Body of pancreas (tissue), 4 donors: ENCODE data around the gene APLF. TPM values are rescaled to one million over a fixed set of nuclear protein-coding genes. Genes with fewer than 3 reads are reported as not detected.

Experiments used
- ATAC-seq: fragments of 150-250 bp; one replicate; pipeline ENCODE4 v1.9.1; 2016
- DNase-seq, 4 donors: peaks; one replicate each; pipeline ENCODE4 v3.0.0-alpha.2; 2019
- H3K27ac ChIP-seq, 4 donors: fragments of 200-600 bp; sonication (generic); 1 replicate in 3 of 4; 2 replicates in 1 of 4; pipeline versions ENCODE4 v1.5.1 to v1.6.1; 2016 to 2019; ENCODE audit warnings: mild to moderate bottlenecking in 1 of 4, mixed read lengths in 1 of 4, moderate library complexity in 1 of 4
- H3K27me3 ChIP-seq, 2 donors: fragments of 200-600 bp; sonication (generic); one replicate each; pipeline ENCODE4 v1.6.0; 2016; ENCODE audit warnings: mild to moderate bottlenecking in 1 of 2
- H3K36me3 ChIP-seq, 2 donors: fragments of 200-600 bp; sonication (generic); replicated peaks in 1 of 2; 2 replicates each; pipeline ENCODE4 v1.5.1; 2016; ENCODE audit warnings: low read depth in 2 of 2; ENCODE audit not compliant: insufficient read depth in 1 of 2
- H3K4me1 ChIP-seq: fragments of 200-600 bp; sonication (generic); one replicate; pipeline ENCODE4 v1.6.0; 2016
- H3K4me3 ChIP-seq, 2 donors: fragments of 200-600 bp; sonication (generic); 1 replicate in 1 of 2; 2 replicates in 1 of 2; pipeline ENCODE4 v1.5.1; 2016 to 2019
- H3K9me3 ChIP-seq, 3 donors: fragments of 200-600 bp; sonication (generic); 1 replicate in 2 of 3; 2 replicates in 1 of 3; pipeline ENCODE4 v1.5.1; 2016
- CTCF ChIP-seq, 7 experiments: fragments of 450-650 bp in 4 of 7; fragments of 200-600 bp in 3 of 7; sonication (generic) in 3 of 7; IDR thresholded peaks; one replicate each; pipeline ENCODE4 v1.5.1; 2016 to 2019; ENCODE audit warnings: antibody characterized with exemption in 7 of 7
- POLR2A ChIP-seq, 3 donors: fragments of 450-650 bp; IDR thresholded peaks; one replicate each; pipeline ENCODE4 v1.6.1; 2016; ENCODE audit warnings: antibody characterized with exemption in 3 of 3, mild to moderate bottlenecking in 2 of 3
- WGBS, 2 donors: methylation state at CpG; one replicate each; pipeline ENCODE4 v1.1.5; 2017; 5-methylcytosine and 5-hydroxymethylcytosine counted together
- intact Hi-C: fragments of 100-400 bp; cut with DNase I; formaldehyde crosslinking; loops from one replicate; pipeline ENCODE4 v1.15.1; 2023
- total RNA-seq, 2 donors: library from RNA; depleted of rRNA; stranded (reverse); fragments of >200 nt; gene quantifications; one replicate each; pipeline ENCODE4 v1.1.0, GENCODE V29; 2016

Gene APLF
- total RNA-seq, 2 donors from 2014 or later = 3.9 to 4.0 TPM

DNA sequence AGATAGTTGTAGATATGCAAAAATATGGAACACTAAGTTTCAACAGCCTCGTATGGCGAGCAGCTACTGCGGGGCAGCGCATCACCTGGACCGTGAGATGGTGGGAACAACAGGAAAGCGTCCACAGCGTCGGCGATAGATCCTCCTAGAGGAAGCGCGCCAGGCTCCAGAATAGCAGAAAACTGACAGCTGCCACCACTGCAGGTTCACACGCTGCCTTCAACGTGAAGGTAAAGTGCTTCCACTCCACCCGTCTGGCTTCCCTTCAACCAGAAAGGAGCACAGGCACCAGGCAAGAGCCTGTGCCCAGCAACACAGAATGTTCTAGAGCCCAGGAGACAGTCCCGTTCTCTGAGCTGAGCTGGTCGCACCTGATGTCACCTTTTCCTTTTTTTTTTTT lies 20.3 kb upstream of the APLF start:
- no peak for TF ChIP-seq POLR2A (IDR thresholded peaks at IDR 0.05)
- TF ChIP-seq CTCF (IDR thresholded peaks at IDR 0.05) = no peak
- H3K36me3 ChIP-seq = no peaks in the 10 kb centered on the region
- no peaks in the 10 kb centered on the region for H3K9me3 ChIP-seq
- intact Hi-C loops = loop anchor here (10.0 kb wide), 1 partner anchor 322 kb away; no protein-coding TSS in a partner anchor
- DNase-seq (no peak), ATAC-seq (no peak)
- 85% methylated on average over 16 of the region's 16 CpGs for WGBS, 2 donors
- no peaks in the 10 kb centered on the region for H3K27me3 ChIP-seq
- H3K27ac ChIP-seq = no peak overlapping the region
- no peak overlapping the region for H3K4me3 ChIP-seq
- no peaks in the 10 kb centered on the region for H3K4me1 ChIP-seq

DNA sequence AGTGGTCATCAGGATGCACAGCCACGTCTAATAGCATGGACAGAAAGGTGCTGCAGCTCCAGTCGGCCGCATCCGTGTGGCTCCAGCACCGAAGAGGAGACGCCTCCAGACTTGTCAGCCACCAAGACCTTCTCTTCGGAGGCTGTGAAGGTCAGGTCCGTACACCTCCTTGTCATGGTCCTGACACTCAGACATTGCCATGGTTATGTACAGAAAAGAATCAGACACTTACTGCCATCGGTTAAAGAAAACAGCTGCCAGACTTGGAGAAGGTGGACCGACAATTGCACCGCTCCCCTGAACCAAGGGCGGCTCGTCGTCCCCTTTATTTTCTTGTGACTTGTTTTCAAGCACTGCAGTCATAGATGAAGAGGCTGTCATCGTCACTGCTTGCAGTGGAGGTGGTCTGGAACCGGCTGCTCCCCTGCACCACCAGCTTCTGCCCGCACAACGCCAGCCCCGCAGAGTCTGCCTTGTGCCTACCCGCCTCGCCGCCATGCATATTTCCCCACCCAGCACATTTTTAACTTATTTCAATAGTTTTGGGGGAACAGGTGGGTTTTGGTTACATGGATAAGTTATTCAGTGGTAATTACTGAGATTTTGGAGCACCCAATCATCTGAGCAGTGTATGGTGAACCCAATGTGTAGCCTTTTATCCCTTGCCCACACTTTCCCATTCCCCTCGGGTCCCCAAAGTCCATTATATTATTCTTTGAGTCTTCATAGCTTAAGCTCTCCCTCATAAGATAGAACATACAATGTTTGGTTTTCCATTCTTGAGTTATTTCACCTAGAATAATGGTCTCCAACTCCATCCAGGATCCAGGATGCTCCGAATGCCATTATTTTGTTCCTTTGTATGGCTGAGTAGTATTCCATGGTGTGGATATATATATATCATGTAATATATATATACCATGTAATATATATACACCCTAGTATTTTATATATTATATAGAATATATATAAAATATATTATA lies 18.4 kb upstream of the APLF start:
- WGBS, 2 donors = 91 to 97% methylated on average over 21 to 23 of the region's 24 CpGs
- Histone ChIP-seq H3K9me3 (no peaks in the 10 kb centered on the region), H3K36me3 (no peaks in the 10 kb centered on the region), H3K4me3 (no peak overlapping the region), H3K27ac (no peak overlapping the region), H3K27me3 (no peaks in the 10 kb centered on the region), H3K4me1 (no peaks in the 10 kb centered on the region)
- TF ChIP-seq CTCF (IDR thresholded peaks at IDR 0.05) (no peak), POLR2A (IDR thresholded peaks at IDR 0.05) (no peak)
- intact Hi-C loops = loop anchor here (10.0 kb wide), 1 partner anchor 324 kb away; no protein-coding TSS in a partner anchor
- DNase-seq (peak in 3 of 4 donors; percentile 10 to 39 (median 17)), ATAC-seq (peak; percentile 54)

DNA sequence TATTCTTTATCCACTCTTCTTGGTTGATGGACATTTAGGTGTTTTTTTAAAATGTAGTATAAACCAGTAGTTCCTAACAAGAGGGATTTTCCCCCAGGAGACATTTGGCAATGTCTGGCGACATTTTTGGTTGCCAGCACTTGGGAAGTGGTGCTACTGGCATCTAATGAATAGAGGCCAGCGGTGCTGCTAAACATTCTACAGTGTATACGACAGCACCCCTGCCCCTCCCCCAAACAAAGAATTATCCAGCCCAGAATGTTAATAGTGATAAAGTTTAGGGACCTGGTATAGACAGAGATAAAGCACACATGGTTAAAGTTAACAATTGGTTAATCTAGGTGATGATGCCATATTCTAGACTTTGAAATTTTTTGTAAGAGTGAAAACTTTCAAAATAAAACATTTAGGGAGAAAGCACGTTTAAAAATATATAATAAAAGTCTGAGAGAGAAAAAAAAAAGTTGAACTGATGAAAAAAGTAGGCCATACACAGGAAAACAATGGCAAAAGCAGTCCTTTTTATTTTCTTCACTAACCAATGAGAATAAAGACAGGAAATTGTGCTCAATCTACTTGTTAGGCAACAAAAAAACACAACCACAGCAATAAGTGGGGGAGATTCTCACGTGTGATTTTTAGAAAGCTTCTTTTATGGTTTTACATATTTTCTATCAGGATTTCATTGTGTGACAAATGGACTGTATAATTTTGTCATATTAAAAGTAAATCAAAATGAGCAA lies 15.1 kb upstream of the APLF start:
- Histone ChIP-seq H3K9me3 (no peaks in the 10 kb centered on the region), H3K36me3 (no peaks in the 10 kb centered on the region), H3K4me1 (no peaks in the 10 kb centered on the region), H3K27me3 (no peaks in the 10 kb centered on the region), H3K4me3 (no peak overlapping the region), H3K27ac (no peak overlapping the region)
- TF ChIP-seq CTCF (IDR thresholded peaks at IDR 0.05) = no peak
- TF ChIP-seq POLR2A (IDR thresholded peaks at IDR 0.05) = no peak
- intact Hi-C loops = no loop called here
- WGBS, 2 donors = 71 to 72% methylated on average over 5 of the region's 5 CpGs
- DNase-seq = peak; percentile 25 to 54 (median 42)
- peak; percentile 41 for ATAC-seq

GRCh38 chr2:68453761-68454360 lies 13.5 kb upstream of the APLF start:
- H3K4me1 ChIP-seq = no peaks in the 10 kb centered on the region
- TF ChIP-seq POLR2A (IDR thresholded peaks at IDR 0.05) (no peak), CTCF (IDR thresholded peaks at IDR 0.05) (no peak)
- intact Hi-C loops = no loop called here
- H3K27me3 ChIP-seq = no peaks in the 10 kb centered on the region
- no peak overlapping the region for H3K4me3 ChIP-seq
- ATAC-seq (no peak), DNase-seq (no peak)
- no peak overlapping the region for H3K27ac ChIP-seq
- 36 to 82% methylated on average over 2 of the region's 2 CpGs for WGBS, 2 donors
- no peaks in the 10 kb centered on the region for H3K36me3 ChIP-seq
- no peaks in the 10 kb centered on the region for H3K9me3 ChIP-seq
